Left ventricle myocardium inferior (tissue), 1 donor: ENCODE data around the gene ASB11. TPM values are rescaled to one million over a fixed set of nuclear protein-coding genes. Genes with fewer than 3 reads are reported as not detected.

Experiments used
- DNase-seq: peaks from one replicate; pipeline ENCODE4 v3.0.0-alpha.2; 2020
- H3K27ac ChIP-seq: fragments of 200-600 bp; replicated peaks from 2 replicates; pipeline ENCODE4 v1.8.0; 2021
- H3K27me3 ChIP-seq: fragments of 200-600 bp; 2 replicates; pipeline ENCODE4 v1.8.0; 2021; ENCODE audit warnings: low read depth
- H3K36me3 ChIP-seq: fragments of 200-600 bp; 2 replicates; pipeline ENCODE4 v1.8.0; 2021
- H3K4me1 ChIP-seq: fragments of 200-600 bp; 2 replicates; pipeline ENCODE4 v1.8.0; 2021
- H3K4me3 ChIP-seq: fragments of 200-600 bp; 2 replicates; pipeline ENCODE4 v1.8.0; 2021; ENCODE audit warnings: mild to moderate bottlenecking, moderate library complexity
- H3K9me3 ChIP-seq: fragments of 200-600 bp; replicated peaks from 2 replicates; pipeline ENCODE4 v1.8.0; 2021
- CTCF ChIP-seq: fragments of 200-600 bp; IDR thresholded peaks from 2 replicates; pipeline ENCODE4 v1.8.0; 2021; ENCODE audit warnings: antibody characterized with exemption, mild to moderate bottlenecking, borderline replicate concordance
- intact Hi-C: fragments of 100-400 bp; cut with micrococcal nuclease; formaldehyde crosslinking; loops from one replicate; pipeline ENCODE4 v1.11.0; 2022
- total RNA-seq: library from RNA; stranded (reverse); fragmentation: NEBNext Ultra II Directional; extraction: Animal tissue kit (Norgen Biotek cat#: 25700); gene quantifications from one replicate; pipeline ENCODE4 v1.2.1, GENCODE V29; 2021
- donor health status: DM: no; HTN: yes; CAD: no; lungs with severe emphysema.

The ASB11 gene
- total RNA-seq, 1 donor from 2014 or later, result 116 TPM

GRCh38 chrX:15271757-15272156 is 43.7 kb downstream of the ASB11 start:
- intact Hi-C loops, result no loop called here
- Histone ChIP-seq H3K4me3 (no peak overlapping the region), H3K4me1 (no peaks in the 10 kb centered on the region), H3K27ac (no peak overlapping the region), H3K27me3 (no peaks in the 10 kb centered on the region), H3K36me3 (no peaks in the 10 kb centered on the region), H3K9me3 (no peaks in the 10 kb centered on the region)
- DNase-seq, result no peak
- TF ChIP-seq CTCF, result no peak

- no peaks in the 10 kb centered on the region for H3K27me3 ChIP-seq
- no peak for DNase-seq
- intact Hi-C loops, result no loop called here
- TF ChIP-seq CTCF, result no peak
- no peaks in the 10 kb centered on the region for H3K36me3 ChIP-seq
- H3K9me3 ChIP-seq, result no peaks in the 10 kb centered on the region
- no peaks in the 10 kb centered on the region for H3K4me1 ChIP-seq
- H3K27ac ChIP-seq, result peak within 1 kb of the TSS; percentile 52
- H3K4me3 ChIP-seq, result peak within 1 kb of the TSS; percentile 49
These were observed 45.6 kb downstream of the ASB11 start, which contains the start of gene ASB9 for GRCh38 chrX:15269618-15270521. TSS of gene ASB9 (minus strand) at chrX:15270083. CDS start at chrX:15269874, 209 bp downstream.

- Histone ChIP-seq H3K27me3 (no peaks in the 10 kb centered on the region), H3K4me3 (peak overlapping the region; percentile 49), H3K4me1 (no peaks in the 10 kb centered on the region), H3K27ac (no peak overlapping the region), H3K36me3 (no peaks in the 10 kb centered on the region), H3K9me3 (no peaks in the 10 kb centered on the region)
- DNase-seq, result no peak
- intact Hi-C loops, result no loop called here
- TF ChIP-seq CTCF, result no peak
These were observed 46.3 kb downstream of the ASB11 start for GRCh38 chrX:15269120-15269519.

- Histone ChIP-seq H3K27ac (no peak overlapping the region), H3K4me1 (no peaks in the 10 kb centered on the region), H3K4me3 (no peak overlapping the region), H3K36me3 (no peaks in the 10 kb centered on the region), H3K9me3 (no peaks in the 10 kb centered on the region), H3K27me3 (no peaks in the 10 kb centered on the region)
- TF ChIP-seq CTCF, result no peak
- no peak for DNase-seq
- intact Hi-C loops, result no loop called here
These were observed 60.6 kb downstream of the ASB11 start for GRCh38 chrX:15254852-15255251.

- intact Hi-C loops, result no loop called here
- H3K36me3 ChIP-seq, result no peaks in the 10 kb centered on the region
- no peaks in the 10 kb centered on the region for H3K9me3 ChIP-seq
- H3K27ac ChIP-seq, result no peak overlapping the region
- no peaks in the 10 kb centered on the region for H3K4me1 ChIP-seq
- H3K4me3 ChIP-seq, result no peak overlapping the region
- no peak for TF ChIP-seq CTCF
- no peak for DNase-seq
- no peaks in the 10 kb centered on the region for H3K27me3 ChIP-seq
These were observed 69.5 kb downstream of the ASB11 start for GRCh38 chrX:15245896-15246295.
